BLaER1 treated with 17β-estradiol and CSF1 and Interleukin-3, amounts not matched to agents 10 nM and 100 nM (cell line): Measurements from ENCODE around the gene SNX27.
"Not testable (repeated sequence)": the region's sequence is repeated elsewhere in the genome, so short reads cannot be mapped to it uniquely, and the experiment has no call there.

Experiments used
- H3K27ac ChIP-seq, 11 experiments: shearing (Covaris generic); formaldehyde crosslinking; 2 replicates each; pipeline ENCODE4 v1.8.1; 2022
- H3K27me3 ChIP-seq, 11 experiments: shearing (Covaris generic); formaldehyde crosslinking; 2 replicates each; pipeline ENCODE4 v1.8.1; 2022
- H3K36me3 ChIP-seq, 11 experiments: shearing (Covaris generic); formaldehyde crosslinking; 2 replicates each; pipeline ENCODE4 v1.8.1; 2022
- H3K4me1 ChIP-seq, 10 experiments: shearing (Covaris generic); formaldehyde crosslinking; 2 replicates each; pipeline ENCODE4 v1.8.1; 2022
- H3K4me2 ChIP-seq, 11 experiments: shearing (Covaris generic); formaldehyde crosslinking; 2 replicates each; pipeline ENCODE4 v1.8.1; 2022
- H3K4me3 ChIP-seq, 10 experiments: shearing (Covaris generic); formaldehyde crosslinking; 2 replicates each; pipeline ENCODE4 v1.8.1; 2022
- H3K9ac ChIP-seq, 11 experiments: shearing (Covaris generic); formaldehyde crosslinking; 2 replicates each; pipeline ENCODE4 v1.8.1; 2022
- H3K9me3 ChIP-seq, 11 experiments: shearing (Covaris generic); formaldehyde crosslinking; replicated peaks in 1 of 11; 2 replicates each; pipeline ENCODE4 v1.8.1; 2022
- H4K20me1 ChIP-seq, 11 experiments: shearing (Covaris generic); formaldehyde crosslinking; 2 replicates each; pipeline ENCODE4 v1.8.1; 2022
- Cebpa-rat ChIP-seq, 11 experiments: shearing (Covaris generic); IDR thresholded peaks; 2 replicates each; pipeline ENCODE4 v1.8.1; 2022

Gene SNX27

DNA sequence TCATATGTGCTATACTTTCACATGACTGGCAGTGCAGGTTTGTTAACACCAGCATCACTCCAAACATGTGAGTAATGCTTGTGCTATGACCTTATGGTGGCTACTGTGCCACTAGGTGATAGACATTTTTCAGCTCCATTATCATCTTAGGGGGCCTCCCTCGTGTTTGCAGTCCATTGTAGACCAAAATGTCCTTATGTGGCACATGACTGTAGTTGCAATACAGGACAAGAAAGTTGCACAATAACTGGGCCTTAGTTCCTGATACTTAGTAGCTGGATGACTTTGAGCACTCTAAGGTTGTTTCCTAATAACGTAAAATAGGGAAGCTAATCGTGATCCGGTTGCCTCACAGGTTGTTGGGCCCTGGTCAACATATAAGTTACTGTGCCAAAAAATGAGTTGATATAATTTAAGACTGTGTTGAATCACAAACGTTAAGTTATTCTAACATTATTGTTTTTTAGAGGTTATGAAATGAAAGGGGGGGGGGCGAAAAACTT, 511 bp upstream of the SNX27 start:
- peak overlapping the region in 9 of 10 experiments; percentile 85 to 97 (median 91); a peak in 14 of 20 replicates for H3K4me3 ChIP-seq
- H4K20me1 ChIP-seq, result peaks cover 3 to 32% (median 20%) of the 10 kb centered on the region in 11 experiments; a peak in 12 of 22 replicates
- H3K27ac ChIP-seq, result peak overlapping the region; percentile 94 to 99 (median 97)
- peak overlapping the region in 10 of 11 experiments; percentile 4 to 96 (median 84); a peak in 18 of 22 replicates for H3K4me2 ChIP-seq
- H3K9me3 ChIP-seq, result no peaks in the 10 kb centered on the region
- peaks cover 4 to 27% (median 10%) of the 10 kb centered on the region in 11 experiments; a peak in 11 of 22 replicates for H3K36me3 ChIP-seq
- H3K9ac ChIP-seq, result peak overlapping the region; percentile 93 to 98 (median 97)
- no peaks in the 10 kb centered on the region for H3K27me3 ChIP-seq
- peaks cover 23 to 83% (median 42%) of the 10 kb centered on the region in 10 experiments for H3K4me1 ChIP-seq
- TF ChIP-seq Cebpa-rat (IDR thresholded peaks at IDR 0.05), result peak; percentile 80 to 100 (median 97); a peak in 21 of 22 replicates

DNA sequence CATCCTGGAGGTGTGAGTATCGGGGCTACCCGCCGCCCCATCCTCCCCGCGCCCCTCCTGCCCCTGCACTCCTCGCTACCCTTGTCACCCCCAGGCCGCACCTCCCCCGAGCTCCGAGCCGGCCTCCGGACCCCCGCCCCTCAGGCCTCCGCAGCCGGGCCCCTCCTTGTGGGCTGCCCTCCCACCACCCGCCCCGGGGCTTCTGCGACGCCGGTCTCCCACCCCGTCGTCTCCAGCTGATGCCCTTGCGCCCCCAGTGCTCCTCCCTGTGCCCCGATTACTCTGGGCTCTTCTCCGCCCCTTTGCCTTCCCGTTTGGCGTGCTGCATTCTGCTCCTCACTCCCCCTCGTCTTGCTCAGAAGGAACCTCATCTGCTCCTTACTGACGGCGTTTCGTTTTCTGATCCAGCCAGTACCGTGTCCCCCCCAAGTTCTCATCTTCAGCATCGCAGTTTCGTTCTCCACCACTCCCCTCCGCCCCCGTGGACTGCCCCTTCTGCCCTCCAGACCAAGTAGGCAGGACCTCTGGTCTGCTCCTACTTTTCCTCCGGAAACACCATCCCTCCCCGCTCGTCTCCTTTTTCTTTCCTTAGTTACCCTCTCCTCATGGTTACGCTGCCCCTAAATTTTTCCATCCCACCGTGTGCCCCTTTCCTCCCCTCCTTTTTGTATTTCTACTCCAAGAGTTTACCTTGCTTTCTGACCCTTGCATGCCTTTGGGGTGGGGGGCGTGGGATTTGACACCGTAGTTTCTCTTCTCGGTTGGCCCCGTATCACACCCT, 841 bp downstream of the SNX27 start:
- TF ChIP-seq Cebpa-rat (IDR thresholded peaks at IDR 0.05), result no peak
- Histone ChIP-seq H3K9me3 (no peaks in the 10 kb centered on the region), H3K27me3 (no peaks in the 10 kb centered on the region), H3K4me1 (peaks cover 23 to 85% (median 41%) of the 10 kb centered on the region in 10 experiments), H3K27ac (peak overlapping the region; percentile 94 to 99 (median 97)), H3K9ac (peak overlapping the region; percentile 93 to 98 (median 97)), H3K4me3 (peak overlapping the region; percentile 85 to 97 (median 90)), H3K36me3 (peaks cover 4 to 37% (median 16%) of the 10 kb centered on the region in 11 experiments; a peak in 14 of 22 replicates), H3K4me2 (peak overlapping the region; percentile 84 to 98 (median 91)), H4K20me1 (peaks cover 3 to 46% (median 31%) of the 10 kb centered on the region in 11 experiments; a peak in 13 of 22 replicates)

DNA sequence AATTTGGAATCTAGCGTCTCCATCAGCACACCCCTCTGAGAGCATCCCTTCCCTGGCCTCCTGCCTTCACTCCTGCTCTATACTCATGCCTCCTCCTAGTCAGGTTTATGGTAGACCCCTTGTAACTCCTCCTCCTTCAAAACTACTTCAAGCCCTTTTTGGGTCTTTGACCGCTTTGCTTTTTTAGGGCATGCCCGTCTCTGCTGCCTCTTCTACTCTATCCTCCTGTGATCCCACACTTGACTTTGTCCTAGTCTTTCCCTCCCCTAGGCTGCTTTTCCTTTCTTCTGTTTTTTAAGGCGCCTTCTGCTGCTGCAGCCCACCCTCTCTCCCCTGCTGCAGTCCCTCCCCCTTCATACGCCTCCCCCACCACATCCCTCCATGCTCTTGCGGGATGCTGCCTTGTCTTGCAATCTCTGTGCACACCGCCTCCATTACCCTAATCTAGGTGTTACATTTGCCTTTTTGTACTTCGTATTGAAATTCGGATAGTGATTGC, 1.5 kb downstream of the SNX27 start:
- Histone ChIP-seq H3K9ac (peak overlapping the region; percentile 93 to 98 (median 97)), H3K27me3 (no peaks in the 10 kb centered on the region), H3K4me3 (peak overlapping the region; percentile 85 to 97 (median 90)), H3K4me1 (peaks cover 23 to 85% (median 39%) of the 10 kb centered on the region in 10 experiments), H4K20me1 (peaks cover 3 to 52% (median 38%) of the 10 kb centered on the region in 11 experiments; a peak in 14 of 22 replicates), H3K36me3 (peaks cover 4 to 44% (median 17%) of the 10 kb centered on the region in 11 experiments; a peak in 14 of 22 replicates), H3K4me2 (peak overlapping the region; percentile 84 to 98 (median 91)), H3K9me3 (no peaks in the 10 kb centered on the region), H3K27ac (peak overlapping the region; percentile 94 to 99 (median 97); a peak in 19 of 22 replicates)
- TF ChIP-seq Cebpa-rat (IDR thresholded peaks at IDR 0.05), result no peak

DNA sequence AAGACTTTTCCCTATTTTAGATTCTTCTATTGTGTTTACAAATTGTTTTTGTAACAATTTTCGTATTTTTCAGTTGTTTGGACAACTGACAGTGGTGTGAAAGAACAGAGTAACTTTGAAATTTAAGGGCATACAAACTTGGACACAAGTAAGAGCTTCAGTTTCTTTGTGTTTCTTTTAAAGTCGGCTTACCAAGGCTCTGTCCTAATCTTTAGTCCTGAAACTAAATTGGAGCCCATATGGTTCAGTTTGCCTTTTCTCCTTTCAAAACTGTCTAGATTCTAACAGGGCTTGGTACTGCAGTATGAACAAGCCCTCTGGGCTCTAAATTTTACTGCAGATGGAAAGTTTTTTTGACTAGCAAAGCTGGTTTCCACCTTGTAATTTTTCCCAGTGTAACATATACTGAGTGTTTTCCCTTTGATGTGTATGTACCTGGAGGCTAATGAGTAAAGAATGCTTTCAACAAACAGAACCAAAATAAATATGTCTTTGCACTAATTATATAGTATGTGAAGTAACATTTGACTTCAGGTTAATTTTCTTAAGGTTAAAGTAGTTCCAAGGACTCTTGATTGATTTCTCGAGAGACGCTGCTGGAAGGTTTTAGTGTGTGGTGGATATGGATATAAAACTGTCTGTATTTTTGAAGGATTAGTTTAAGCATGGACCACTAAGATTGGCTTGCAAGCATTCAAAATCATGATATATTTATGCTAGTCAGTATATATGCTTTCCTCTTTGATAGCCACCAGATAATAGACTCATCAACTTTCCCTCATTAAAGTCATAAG, 4.1 kb downstream of the SNX27 start:
- Histone ChIP-seq H3K4me2 (peak overlapping the region in 7 of 11 experiments; percentile 29 to 96 (median 86); a peak in 11 of 22 replicates), H3K27ac (no peak overlapping the region), H3K4me3 (no peak overlapping the region)

DNA sequence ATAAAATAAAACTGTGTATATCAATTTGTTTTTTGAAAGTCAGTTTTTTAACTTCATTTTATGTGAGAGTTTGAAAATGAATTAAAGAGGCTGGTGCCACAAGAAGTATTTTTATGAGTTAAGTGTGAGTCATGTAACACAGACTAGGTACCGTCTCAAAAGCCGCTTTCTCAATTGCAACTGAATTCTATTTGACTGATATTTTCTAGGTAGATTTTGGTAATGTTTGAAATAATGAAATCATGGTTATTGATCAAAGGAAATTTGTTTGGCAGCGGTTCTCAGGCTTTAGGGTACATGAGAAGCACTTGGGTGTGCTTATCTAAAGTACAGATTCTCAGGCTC, 4.6 kb downstream of the SNX27 start:
- H3K9me3 ChIP-seq, result no peaks in the 10 kb centered on the region
- H3K27me3 ChIP-seq, result no peaks in the 10 kb centered on the region
- H3K9ac ChIP-seq, result peak overlapping the region in 1 of 11 experiments; percentile 3; a peak in 1 of 22 replicates
- no peak overlapping the region for H3K27ac ChIP-seq
- H4K20me1 ChIP-seq, result peaks cover 19 to 84% (median 69%) of the 10 kb centered on the region in 11 experiments; a peak in 16 of 22 replicates
- H3K36me3 ChIP-seq, result peaks cover 4 to 58% (median 20%) of the 10 kb centered on the region in 11 experiments; a peak in 15 of 22 replicates
- no peak overlapping the region for H3K4me3 ChIP-seq
- TF ChIP-seq Cebpa-rat (IDR thresholded peaks at IDR 0.05), result no peak
- peaks cover 23 to 85% (median 52%) of the 10 kb centered on the region in 10 experiments for H3K4me1 ChIP-seq
- peak overlapping the region in 3 of 11 experiments; percentile 84 to 96 (median 96); a peak in 4 of 22 replicates for H3K4me2 ChIP-seq

More for the DNA sequence above, 4.1 kb downstream of the SNX27 start:
- Histone ChIP-seq H3K36me3 (peaks cover 4 to 58% (median 20%) of the 10 kb centered on the region in 11 experiments; a peak in 15 of 22 replicates), H3K9me3 (no peaks in the 10 kb centered on the region), H3K4me1 (peaks cover 23 to 85% (median 55%) of the 10 kb centered on the region in 10 experiments), H4K20me1 (peaks cover 14 to 78% (median 64%) of the 10 kb centered on the region in 11 experiments; a peak in 16 of 22 replicates), H3K27me3 (no peaks in the 10 kb centered on the region), H3K9ac (peak overlapping the region in 1 of 11 experiments; percentile 3; a peak in 1 of 22 replicates)
- TF ChIP-seq Cebpa-rat (IDR thresholded peaks at IDR 0.05), result no peak

DNA sequence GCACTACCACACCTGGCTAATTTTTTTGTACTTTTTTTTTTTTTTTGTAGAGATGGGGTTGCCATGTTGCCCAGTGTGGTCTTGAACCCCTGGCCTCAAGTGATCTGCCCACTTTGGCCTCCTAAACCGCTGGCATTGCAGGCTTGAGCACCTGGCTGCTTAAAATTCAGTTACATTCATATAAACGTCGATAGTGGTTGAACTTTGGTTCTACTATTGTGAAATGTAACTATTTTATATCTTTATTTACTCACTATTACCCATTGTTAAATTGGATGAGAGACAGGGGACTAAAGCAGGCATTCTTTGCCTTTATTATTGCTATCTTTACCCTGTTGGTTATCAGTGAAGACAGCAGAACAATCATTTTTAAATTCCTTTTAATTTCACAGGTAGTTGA, 6.2 kb downstream of the SNX27 start:
- peaks cover 9 to 65% (median 26%) of the 10 kb centered on the region in 11 experiments; a peak in 20 of 22 replicates for H3K36me3 ChIP-seq
- no peaks in the 10 kb centered on the region for H3K27me3 ChIP-seq
- peak overlapping the region in 1 of 11 experiments; percentile 15; a peak in 1 of 22 replicates for H3K4me2 ChIP-seq
- no peak overlapping the region for H3K9ac ChIP-seq
- no peak for TF ChIP-seq Cebpa-rat (IDR thresholded peaks at IDR 0.05)
- no peak overlapping the region for H3K27ac ChIP-seq
- peaks cover 0 to 4% (median 0%) of the 10 kb centered on the region in 11 experiments; a peak in 1 of 22 replicates for H3K9me3 ChIP-seq
- H3K4me3 ChIP-seq, result no peak overlapping the region
- H3K4me1 ChIP-seq, result peaks cover 20 to 99% (median 48%) of the 10 kb centered on the region in 10 experiments
- H4K20me1 ChIP-seq, result peaks cover 19 to 99% (median 72%) of the 10 kb centered on the region in 11 experiments; a peak in 17 of 22 replicates

DNA sequence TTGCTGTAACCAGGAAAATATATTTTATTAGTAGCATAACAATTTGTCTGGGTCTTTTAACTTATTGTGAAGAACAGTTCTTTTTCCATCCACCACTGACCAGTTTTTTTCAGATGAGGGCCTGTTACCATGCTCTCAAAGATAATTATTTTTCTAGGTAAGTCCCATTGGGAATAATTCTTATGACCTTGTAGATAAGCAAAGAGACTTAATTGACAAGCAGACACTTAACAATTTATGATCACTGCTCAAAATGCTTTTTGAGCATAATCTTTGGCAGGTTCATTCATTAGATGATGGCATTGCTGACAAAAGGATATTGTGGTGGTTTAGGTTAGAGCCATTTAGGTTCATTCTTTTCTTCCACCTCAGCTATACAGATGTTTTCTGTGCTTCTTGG, 6.6 kb downstream of the SNX27 start:
- peaks cover 13 to 70% (median 31%) of the 10 kb centered on the region in 11 experiments; a peak in 20 of 22 replicates for H3K36me3 ChIP-seq
- H3K9me3 ChIP-seq, result peaks cover 0 to 7% (median 0%) of the 10 kb centered on the region in 11 experiments; a peak in 1 of 22 replicates
- 0 out of 22 replicates have a peak overlapping the region, but pooled peaks of 1 of the 11 experiments have one; percentile 2 for H3K9ac ChIP-seq
- no peak for TF ChIP-seq Cebpa-rat (IDR thresholded peaks at IDR 0.05)
- no peak overlapping the region for H3K27ac ChIP-seq
- H3K4me3 ChIP-seq, result no peak overlapping the region
- H3K4me1 ChIP-seq, result peaks cover 16 to 95% (median 43%) of the 10 kb centered on the region in 10 experiments
- H3K27me3 ChIP-seq, result no peaks in the 10 kb centered on the region
- peaks cover 19 to 100% (median 72%) of the 10 kb centered on the region in 11 experiments; a peak in 17 of 22 replicates for H4K20me1 ChIP-seq
- H3K4me2 ChIP-seq, result peak overlapping the region in 3 of 11 experiments; percentile 36 to 77 (median 75); a peak in 3 of 22 replicates

DNA sequence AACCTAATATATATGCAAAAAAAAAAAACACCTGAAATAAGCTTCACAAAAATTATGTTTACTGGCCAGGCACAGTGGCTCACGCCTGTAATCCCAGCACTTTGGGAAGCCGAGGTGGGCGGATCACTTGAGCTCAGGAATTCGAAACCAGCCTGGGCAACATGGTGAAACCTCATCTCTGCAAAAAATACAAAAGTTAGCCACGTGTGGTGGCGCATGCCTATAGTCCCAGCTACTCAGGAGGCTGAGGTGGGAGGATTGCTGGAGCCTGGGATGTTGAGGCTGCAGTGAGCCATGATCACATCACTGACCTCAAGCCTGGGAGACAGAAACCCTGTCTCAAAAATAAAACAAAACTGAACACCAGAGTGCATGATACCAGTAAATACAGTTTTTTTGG, 7.1 kb downstream of the SNX27 start:
- H4K20me1 ChIP-seq, result peaks cover 19 to 99% (median 72%) of the 10 kb centered on the region in 11 experiments; a peak in 17 of 22 replicates
- peaks cover 13 to 72% (median 36%) of the 10 kb centered on the region in 11 experiments; a peak in 21 of 22 replicates for H3K36me3 ChIP-seq
- not testable (repeated sequence) for H3K4me3 ChIP-seq, H3K9me3 ChIP-seq, H3K27me3 ChIP-seq
- peaks cover 11 to 89% (median 38%) of the 10 kb centered on the region in 10 experiments; a peak in 19 of 20 replicates for H3K4me1 ChIP-seq
- H3K9ac ChIP-seq, result 0 out of 22 replicates have a peak overlapping the region, but pooled peaks of 1 of the 11 experiments have one; percentile 2
- peak overlapping the region in 5 of 11 experiments; percentile 36 to 77 (median 43); a peak in 10 of 22 replicates for H3K4me2 ChIP-seq
- H3K27ac ChIP-seq, result peak overlapping the region in 2 of 11 experiments; percentile 23 to 51; a peak in 3 of 22 replicates
